WTC11 (cell line): Measurements from ENCODE around the gene CPTP. TPM values are rescaled to one million over a fixed set of nuclear protein-coding genes. Genes with fewer than 3 reads are reported as not detected.

ENCODE experiments used
- ATAC-seq: fragments of 200-7000 bp; cut with Tn5 transposase; 2 replicates; pipeline ENCODE4 v1.10.0; 2021; ENCODE audit warnings: mild to moderate bottlenecking, moderate library complexity
- CTCF ChIA-PET: fragments of 300-600 bp; sonication (Branson Sonifier 250); formaldehyde crosslinking; loops from one replicate; lab custom pipeline; 2021; ENCODE audit warnings: antibody characterized with exemption; lab: Charles Lee
- POLR2A ChIA-PET: fragments of 350-600 bp; sonication (Branson Sonifier 250); formaldehyde crosslinking; loops from one replicate; lab custom pipeline; 2021; ENCODE audit warnings: antibody characterized with exemption; lab: Charles Lee
- DNase-seq: peaks from one replicate; pipeline ENCODE4 v3.0.0; 2021; ENCODE audit warnings: low spot score
- H3K27ac Mint-ChIP-seq: 2 replicates; pipeline ENCODE4 v1.8.0; 2021; ENCODE audit warnings: mixed read lengths
- H3K27me3 Mint-ChIP-seq: 2 replicates; pipeline ENCODE4 v1.8.0; 2021; ENCODE audit warnings: low read depth, mild to moderate bottlenecking, moderate library complexity, mixed read lengths
- H3K36me3 Mint-ChIP-seq: 2 replicates; pipeline ENCODE4 v1.8.0; 2021; ENCODE audit warnings: mixed read lengths
- H3K4me1 Mint-ChIP-seq: 2 replicates; pipeline ENCODE4 v1.8.0; 2022; ENCODE audit warnings: mixed read lengths
- H3K4me3 Mint-ChIP-seq: 2 replicates; pipeline ENCODE4 v1.8.0; 2021; ENCODE audit warnings: mild to moderate bottlenecking, moderate library complexity, mixed read lengths
- H3K9me3 Mint-ChIP-seq: 2 replicates; pipeline ENCODE4 v1.8.0; 2021; ENCODE audit warnings: mixed read lengths
- AR ChIP-seq: fragments of 250-450 bp; sonication (Bioruptor Pico); IDR thresholded peaks from 2 replicates; pipeline ENCODE4 v1.9.0; 2021; ENCODE audit warnings: mild to moderate bottlenecking
- CREB1 ChIP-seq: sonication (generic); formaldehyde crosslinking; IDR thresholded peaks from 2 replicates; pipeline ENCODE4 v1.8.0; 2023; ENCODE audit warnings: mild to moderate bottlenecking, missing genetic modification reagents
- CREM ChIP-seq: sonication (generic); formaldehyde crosslinking; IDR thresholded peaks from 2 replicates; pipeline ENCODE4 v1.8.1; 2022; ENCODE audit warnings: mild to moderate bottlenecking, missing genetic modification reagents, moderate library complexity
- CTCF ChIP-seq: fragments of 200-600 bp; IDR thresholded peaks from 2 replicates; pipeline ENCODE4 v1.8.0; 2022; ENCODE audit warnings: antibody characterized with exemption
- E2F1 ChIP-seq: sonication (generic); formaldehyde crosslinking; IDR thresholded peaks from 2 replicates; pipeline ENCODE4 v1.8.0; 2022; ENCODE audit warnings: mild to moderate bottlenecking, missing genetic modification reagents
- ELF4 ChIP-seq: sonication (generic); formaldehyde crosslinking; IDR thresholded peaks from 2 replicates; pipeline ENCODE4 v1.8.1; 2022; ENCODE audit warnings: low read depth, mild to moderate bottlenecking, moderate library complexity, missing genetic modification reagents
- EMX1 ChIP-seq: fragments of 250-450 bp; sonication (Bioruptor Pico); IDR thresholded peaks from 2 replicates; pipeline ENCODE4 v1.8.0; 2021; ENCODE audit warnings: mild to moderate bottlenecking
- GABPB1 ChIP-seq: sonication (generic); formaldehyde crosslinking; IDR thresholded peaks from 2 replicates; pipeline ENCODE4 v1.8.1; 2023; ENCODE audit warnings: mild to moderate bottlenecking, missing genetic modification reagents
- HMGXB4 ChIP-seq: sonication (generic); formaldehyde crosslinking; IDR thresholded peaks from 2 replicates; pipeline ENCODE4 v1.8.1; 2023; ENCODE audit warnings: mild to moderate bottlenecking, moderate library complexity, missing genetic modification reagents
- MYBL2 ChIP-seq: sonication (generic); formaldehyde crosslinking; IDR thresholded peaks from 2 replicates; pipeline ENCODE4 v1.8.1; 2023; ENCODE audit warnings: mild to moderate bottlenecking, moderate library complexity, missing genetic modification reagents
- NFE2L1 ChIP-seq: sonication (generic); formaldehyde crosslinking; IDR thresholded peaks from 2 replicates; pipeline ENCODE4 v1.8.1; 2023; ENCODE audit warnings: missing genetic modification reagents
- PREB ChIP-seq: sonication (generic); formaldehyde crosslinking; IDR thresholded peaks from 2 replicates; pipeline ENCODE4 v1.8.1; 2022; ENCODE audit warnings: mild to moderate bottlenecking, missing genetic modification reagents, moderate library complexity, borderline replicate concordance
- SOX15 ChIP-seq: fragments of 250-450 bp; sonication (Bioruptor Pico); IDR thresholded peaks from 2 replicates; pipeline ENCODE4 v1.9.0; 2021; ENCODE audit warnings: mild to moderate bottlenecking
- STAT6 ChIP-seq: sonication (generic); formaldehyde crosslinking; conservative IDR thresholded peaks from 2 replicates; pipeline ENCODE4 v1.8.1; 2023; ENCODE audit warnings: mild to moderate bottlenecking, low read depth, missing genetic modification reagents, moderate library complexity
- TEAD1 ChIP-seq: sonication (generic); formaldehyde crosslinking; IDR thresholded peaks from 2 replicates; pipeline ENCODE4 v1.8.0; 2022; ENCODE audit warnings: mild to moderate bottlenecking, missing genetic modification reagents
- TEAD4 ChIP-seq: sonication (generic); formaldehyde crosslinking; IDR thresholded peaks from 2 replicates; pipeline ENCODE4 v1.8.0; 2022; ENCODE audit warnings: mild to moderate bottlenecking, missing genetic modification reagents
- ZBTB21 ChIP-seq: sonication (generic); formaldehyde crosslinking; IDR thresholded peaks from 2 replicates; pipeline ENCODE4 v1.8.1; 2023; ENCODE audit warnings: mild to moderate bottlenecking, missing genetic modification reagents, borderline replicate concordance
- ZNF138 ChIP-seq: sonication (generic); formaldehyde crosslinking; conservative IDR thresholded peaks from 2 replicates; pipeline ENCODE4 v1.8.1; 2022; ENCODE audit warnings: mild to moderate bottlenecking, moderate library complexity, missing genetic modification reagents
- ZNF416 ChIP-seq: fragments of 250-450 bp; sonication (Bioruptor Pico); IDR thresholded peaks from 2 replicates; pipeline ENCODE4 v1.9.0; 2021; ENCODE audit warnings: mild to moderate bottlenecking, inconsistent platforms
- total RNA-seq: library from RNA; stranded (reverse); gene quantifications from 3 replicates; pipeline ENCODE4 v1.2.3, GENCODE V29; 2021

Gene CPTP
- total RNA-seq, 1 experiment from 2014 or later, result 14.4 TPM

GRCh38 chr1:1317420-1317819 lies 7.2 kb upstream of the CPTP start:
- Mint-ChIP-seq H3K27ac (peak overlapping the region; percentile 65), H3K4me1 (peaks cover 18% of the 10 kb centered on the region), H3K4me3 (no peak overlapping the region), H3K36me3 (peaks cover 24% of the 10 kb centered on the region), H3K9me3 (no peaks in the 10 kb centered on the region), H3K27me3 (no peaks in the 10 kb centered on the region)
- ChIA-PET POLR2A (no interaction called here), CTCF (interaction anchor here (3.0 kb wide), 1 partner anchor 17 kb away, joined by 10 read pairs; no protein-coding TSS in a partner anchor)
- DNase-seq, result no peak
- TF ChIP-seq CREB1 (CRISPR knock-in tag), result no peak
- no peak for TF ChIP-seq ELF4
- no peak for TF ChIP-seq AR (CRISPR knock-in tag)
- TF ChIP-seq TEAD1 (CRISPR knock-in tag), result no peak
- no peak for TF ChIP-seq GABPB1
- TF ChIP-seq MYBL2 (CRISPR knock-in tag), result no peak
- TF ChIP-seq, all 79 proteins: peak for 0
- no peak for ATAC-seq

GRCh38 chr1:1318131-1318652 lies 6.4 kb upstream of the CPTP start:
- DNase-seq (no peak), ATAC-seq (no peak)
- no peaks in the 10 kb centered on the region for H3K27me3 Mint-ChIP-seq
- no peaks in the 10 kb centered on the region for H3K9me3 Mint-ChIP-seq
- peak overlapping the region; percentile 79 for H3K27ac Mint-ChIP-seq
- H3K36me3 Mint-ChIP-seq, result peaks cover 18% of the 10 kb centered on the region
- POLR2A ChIA-PET, result no interaction called here
- H3K4me1 Mint-ChIP-seq, result peaks cover 21% of the 10 kb centered on the region
- CTCF ChIA-PET, result no interaction called here
- no peak for TF ChIP-seq EMX1 (CRISPR knock-in tag)
- TF ChIP-seq E2F1 (CRISPR knock-in tag), result no peak
- TF ChIP-seq STAT6, result no peak
- no peak for TF ChIP-seq ZBTB21 (CRISPR knock-in tag)
- no peak for TF ChIP-seq ZNF138
- TF ChIP-seq ZNF416 (CRISPR knock-in tag), result no peak
- no peak for TF ChIP-seq CREM (CRISPR knock-in tag)
- H3K4me3 Mint-ChIP-seq, result no peak overlapping the region

GRCh38 chr1:1318777-1319645 lies 5.6 kb upstream of the CPTP start:
- H3K4me1 Mint-ChIP-seq, result peaks cover 25% of the 10 kb centered on the region
- ChIA-PET POLR2A (interaction anchor here (0.6 kb wide), 1 partner anchor 132 kb away, joined by 5 read pairs; no protein-coding TSS in a partner anchor), CTCF (no interaction called here)
- no peak overlapping the region for H3K4me3 Mint-ChIP-seq
- H3K27me3 Mint-ChIP-seq, result no peaks in the 10 kb centered on the region
- ATAC-seq (no peak), DNase-seq (no peak)
- peak overlapping the region; percentile 50; the same call in 1 of the 2 replicates for H3K27ac Mint-ChIP-seq
- peaks cover 11% of the 10 kb centered on the region for H3K36me3 Mint-ChIP-seq
- H3K9me3 Mint-ChIP-seq, result no peaks in the 10 kb centered on the region
- TF ChIP-seq NFE2L1 (CRISPR knock-in tag) (no peak), HMGXB4 (no peak), SOX15 (CRISPR knock-in tag) (no peak), TEAD4 (CRISPR knock-in tag) (no peak), PREB (no peak), CTCF (no peak)
